Measurements from ENCODE around the gene FARP1. TPM values are rescaled to one million over a fixed set of nuclear protein-coding genes. Genes with fewer than 3 reads are reported as not detected.

FARP1 gene
- total RNA-seq, 2 donors from 2014 or later: 89.5 to 93.6 TPM

DNA sequence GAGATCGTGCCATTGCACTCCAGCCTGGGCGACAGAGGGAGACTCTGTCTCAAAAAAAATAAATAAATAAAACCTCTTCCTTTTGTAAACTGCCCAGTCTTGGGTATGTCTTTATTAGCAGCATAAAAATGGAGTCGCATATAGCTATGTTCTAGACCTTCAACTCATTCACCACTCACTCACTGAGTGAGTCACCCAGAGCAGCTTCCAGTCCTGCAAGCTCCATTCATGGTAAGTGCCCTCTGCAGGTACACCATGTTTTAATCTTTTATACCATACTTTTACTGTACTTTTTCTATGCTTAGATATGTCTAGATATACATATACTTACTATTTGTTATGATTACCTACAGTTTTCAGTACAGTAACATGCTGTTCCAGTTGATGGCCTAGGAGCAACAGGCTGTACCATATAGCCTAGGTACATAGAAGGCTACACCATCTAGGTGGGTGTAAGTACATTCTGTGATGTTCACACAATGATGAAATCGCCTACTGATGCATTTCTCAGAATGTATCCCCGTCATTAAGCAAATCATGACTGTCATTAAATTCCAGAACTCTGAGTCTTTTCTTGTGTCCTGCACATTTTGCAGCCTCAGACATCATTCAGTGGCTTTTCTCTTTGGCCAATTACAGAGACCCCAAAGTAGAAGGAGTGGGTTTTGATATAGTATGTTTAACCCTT, 13.7 kb upstream of the FARP1 start:
- TF ChIP-seq, protein P1, sequence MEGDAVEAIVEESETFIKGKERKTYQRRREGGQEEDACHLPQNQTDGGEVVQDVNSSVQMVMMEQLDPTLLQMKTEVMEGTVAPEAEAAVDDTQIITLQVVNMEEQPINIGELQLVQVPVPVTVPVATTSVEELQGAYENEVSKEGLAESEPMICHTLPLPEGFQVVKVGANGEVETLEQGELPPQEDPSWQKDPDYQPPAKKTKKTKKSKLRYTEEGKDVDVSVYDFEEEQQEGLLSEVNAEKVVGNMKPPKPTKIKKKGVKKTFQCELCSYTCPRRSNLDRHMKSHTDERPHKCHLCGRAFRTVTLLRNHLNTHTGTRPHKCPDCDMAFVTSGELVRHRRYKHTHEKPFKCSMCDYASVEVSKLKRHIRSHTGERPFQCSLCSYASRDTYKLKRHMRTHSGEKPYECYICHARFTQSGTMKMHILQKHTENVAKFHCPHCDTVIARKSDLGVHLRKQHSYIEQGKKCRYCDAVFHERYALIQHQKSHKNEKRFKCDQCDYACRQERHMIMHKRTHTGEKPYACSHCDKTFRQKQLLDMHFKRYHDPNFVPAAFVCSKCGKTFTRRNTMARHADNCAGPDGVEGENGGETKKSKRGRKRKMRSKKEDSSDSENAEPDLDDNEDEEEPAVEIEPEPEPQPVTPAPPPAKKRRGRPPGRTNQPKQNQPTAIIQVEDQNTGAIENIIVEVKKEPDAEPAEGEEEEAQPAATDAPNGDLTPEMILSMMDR (IDR thresholded peaks at IDR 0.05): no peak
- TF ChIP-seq POLR2A (IDR thresholded peaks at IDR 0.05): no peak
- Histone ChIP-seq H3K4me3 (no peak overlapping the region), H3K4me1 (no peaks in the 10 kb centered on the region), H3K27ac (no peak overlapping the region), H3K36me3 (replicated peaks in 1 of 2; ENCODE audit: insufficient read depth in 1 of 2, low read depth in 2 of 2) (no peaks in the 10 kb centered on the region), H3K27me3 (no peaks in the 10 kb centered on the region), H3K9me3 (no peaks in the 10 kb centered on the region)
- DNase-seq (no peak), ATAC-seq (no peak)
- 79 to 90% methylated on average over 5 of the region's 5 CpGs for WGBS, 2 donors
- intact Hi-C loops (cut with DNase I): no loop called here

DNA sequence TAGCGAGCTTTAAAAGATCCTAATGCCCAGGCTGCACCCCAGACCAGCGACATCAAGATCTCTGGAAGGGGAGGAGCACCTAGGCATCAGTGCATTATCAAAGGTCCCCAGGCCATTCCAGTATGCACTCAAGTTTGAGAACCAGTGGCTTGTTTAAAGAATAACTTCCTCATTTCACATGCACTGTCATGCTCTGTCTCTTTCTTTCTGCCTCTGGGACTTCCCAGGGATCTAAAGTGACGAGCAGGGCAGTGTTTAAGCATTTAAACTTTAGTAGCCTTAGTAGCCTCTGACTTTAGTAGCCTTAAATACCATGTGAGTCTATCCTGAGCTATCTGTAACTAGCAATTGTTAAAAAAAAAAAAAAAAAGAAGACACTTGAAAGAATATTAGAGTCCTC, 8.9 kb upstream of the FARP1 start:
- no peak for ATAC-seq
- intact Hi-C loops (cut with DNase I): loop anchor here (10.0 kb wide), 1 partner anchor 269 kb away; no protein-coding TSS in a partner anchor
- no peak for TF ChIP-seq POLR2A (IDR thresholded peaks at IDR 0.05)
- TF ChIP-seq, protein P1 (IDR thresholded peaks at IDR 0.05): no peak

DNA sequence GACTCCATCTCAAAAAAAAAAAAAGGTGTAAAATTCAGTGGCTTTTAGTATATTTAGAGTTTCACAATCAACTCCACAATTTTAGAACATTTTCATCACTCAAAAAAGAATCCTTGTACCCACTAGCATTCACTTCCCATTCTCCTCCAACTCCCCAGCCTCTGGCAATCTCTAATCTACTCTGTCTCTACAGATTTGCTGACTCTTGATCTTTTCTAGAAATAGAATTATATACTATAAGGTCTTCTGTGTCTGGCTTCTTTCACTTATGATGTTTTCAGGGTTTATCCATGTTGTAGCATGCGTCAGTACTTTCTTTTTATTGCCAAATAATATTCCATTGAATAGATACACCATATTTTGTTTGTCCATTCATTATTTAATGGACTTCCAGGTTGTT, 8.0 kb upstream of the FARP1 start:
- 94 to 100% methylated on average over 1 of the region's 1 CpG for WGBS, 2 donors
- H3K27ac ChIP-seq: no peak overlapping the region
- no peak for ATAC-seq

More for the DNA sequence above, 8.9 kb upstream of the FARP1 start:
- 58 to 64% methylated on average over 3 of the region's 3 CpGs for WGBS, 2 donors
- DNase-seq: no peak
- Histone ChIP-seq H3K9me3 (no peaks in the 10 kb centered on the region), H3K4me1 (no peaks in the 10 kb centered on the region), H3K27me3 (no peaks in the 10 kb centered on the region), H3K4me3 (no peak overlapping the region), H3K27ac (no peak overlapping the region), H3K36me3 (replicated peaks in 1 of 2; ENCODE audit: insufficient read depth in 1 of 2, low read depth in 2 of 2) (no peaks in the 10 kb centered on the region)

DNA sequence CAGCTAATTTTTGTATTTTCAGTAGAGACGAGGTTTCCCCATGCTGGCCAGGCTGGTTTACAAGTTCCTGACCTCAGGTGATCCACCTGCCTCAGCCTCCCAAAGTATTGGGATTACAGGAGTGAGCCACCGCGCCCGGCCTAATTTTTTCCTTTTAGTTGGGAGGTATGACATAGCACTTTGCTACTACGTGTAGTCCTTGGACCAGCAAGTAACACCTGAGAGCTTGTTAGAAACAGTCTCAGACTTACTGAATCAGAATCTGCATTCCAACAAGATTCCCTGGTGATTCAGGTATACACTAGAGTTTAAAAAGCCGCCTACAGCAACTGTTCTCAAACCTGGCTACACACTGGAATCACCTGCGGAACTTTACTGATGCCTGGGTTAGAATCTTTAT, 1.8 kb upstream of the FARP1 start:
- Histone ChIP-seq H3K27me3 (no peaks in the 10 kb centered on the region), H3K9me3 (no peaks in the 10 kb centered on the region), H3K36me3 (replicated peaks in 1 of 2; ENCODE audit: insufficient read depth in 1 of 2, low read depth in 2 of 2) (no peaks in the 10 kb centered on the region), H3K4me1 (peaks cover 29% of the 10 kb centered on the region), H3K4me3 (no peak overlapping the region), H3K27ac (no peak overlapping the region)
- TF ChIP-seq, protein P1 (IDR thresholded peaks at IDR 0.05): no peak
- TF ChIP-seq POLR2A (IDR thresholded peaks at IDR 0.05): no peak
- intact Hi-C loops (cut with DNase I): loop anchor here (10.0 kb wide), 2 partner anchors 264 to 294 kb away; no protein-coding TSS in a partner anchor
- no peak for DNase-seq
- no peak for ATAC-seq
- WGBS, 2 donors: 96% methylated on average over 7 of the region's 7 CpGs

More for the DNA sequence above, 8.0 kb upstream of the FARP1 start:
- no peak overlapping the region for H3K4me3 ChIP-seq
- DNase-seq: no peak
- intact Hi-C loops (cut with DNase I): loop anchor here (10.0 kb wide), 1 partner anchor 270 kb away; no protein-coding TSS in a partner anchor
- H3K27me3 ChIP-seq: no peaks in the 10 kb centered on the region
- H3K4me1 ChIP-seq: no peaks in the 10 kb centered on the region
- H3K9me3 ChIP-seq: no peaks in the 10 kb centered on the region
- no peak for TF ChIP-seq POLR2A (IDR thresholded peaks at IDR 0.05)
- TF ChIP-seq, protein P1 (IDR thresholded peaks at IDR 0.05): no peak
- no peaks in the 10 kb centered on the region for H3K36me3 ChIP-seq (replicated peaks in 1 of 2; ENCODE audit: insufficient read depth in 1 of 2, low read depth in 2 of 2)

All from body of pancreas (tissue), 4 donors.